Muscle of leg (tissue), 11 donors: Measurements from ENCODE around the gene DNAJB12. TPM values are rescaled to one million over a fixed set of nuclear protein-coding genes. Genes with fewer than 3 reads are reported as not detected.
A peak's percentile ranks its signal among the peaks of the same experiment; 100 is the strongest.
"Not testable (repeated sequence)": the region's sequence is repeated elsewhere in the genome, so short reads cannot be mapped to it uniquely, and the experiment has no call there.

Experiments used
- DNase-seq: peaks from one replicate; pipeline ENCODE4 v3.0.0; 2013
- H3K27ac ChIP-seq: one replicate; pipeline ENCODE4 v1.5.1; 2013; ENCODE audit warnings: mild to moderate bottlenecking, low read length, control low read depth
- H3K27me3 ChIP-seq: one replicate; pipeline ENCODE4 v1.6.1; 2013; ENCODE audit warnings: low read length; ENCODE audit not compliant: control insufficient read depth, insufficient read depth
- H3K36me3 ChIP-seq: one replicate; pipeline ENCODE4 v1.6.1; 2013; ENCODE audit warnings: low read length; ENCODE audit not compliant: control insufficient read depth, insufficient read depth
- H3K4me1 ChIP-seq: one replicate; pipeline ENCODE4 v1.6.1; 2013; ENCODE audit warnings: low read length; ENCODE audit not compliant: control insufficient read depth, insufficient read depth
- H3K4me3 ChIP-seq: one replicate; pipeline ENCODE4 v1.5.1; 2013; ENCODE audit warnings: low read length, control low read depth
- H3K9me3 ChIP-seq: replicated peaks from 2 replicates; pipeline ENCODE4 v1.6.1; 2013; ENCODE audit warnings: low read depth, low read length; ENCODE audit not compliant: control insufficient read depth
- WGBS: methylation state at CpG from one replicate; pipeline ENCODE4 v1.1.5; 2013; ENCODE audit warnings: missing lambda C conversion rate; ENCODE audit not compliant: insufficient coverage; 5-methylcytosine and 5-hydroxymethylcytosine counted together
- polyA plus RNA-seq, 8 donors: library from polyadenylated mRNA; unstranded; fragments of 120-200 nt; gene quantifications; one replicate each; pipeline versions ENCODE4 v1.2.1 to v1.2.3, GENCODE V29; 2013; ENCODE audit warnings: inconsistent platforms in 1 of 8, low replicate concordance in 1 of 8; ENCODE audit not compliant: insufficient read length in 8 of 8, insufficient read depth in 1 of 8
- total RNA-seq: library from RNA; stranded (reverse); fragments of 120-200 nt; gene quantifications from one replicate; pipeline ENCODE4 v1.2.4, GENCODE V29; 2013

DNAJB12 gene
- total and polyA plus RNA-seq, 9 donors: 19.6 to 25.1 (median 22.8) TPM

DNA sequence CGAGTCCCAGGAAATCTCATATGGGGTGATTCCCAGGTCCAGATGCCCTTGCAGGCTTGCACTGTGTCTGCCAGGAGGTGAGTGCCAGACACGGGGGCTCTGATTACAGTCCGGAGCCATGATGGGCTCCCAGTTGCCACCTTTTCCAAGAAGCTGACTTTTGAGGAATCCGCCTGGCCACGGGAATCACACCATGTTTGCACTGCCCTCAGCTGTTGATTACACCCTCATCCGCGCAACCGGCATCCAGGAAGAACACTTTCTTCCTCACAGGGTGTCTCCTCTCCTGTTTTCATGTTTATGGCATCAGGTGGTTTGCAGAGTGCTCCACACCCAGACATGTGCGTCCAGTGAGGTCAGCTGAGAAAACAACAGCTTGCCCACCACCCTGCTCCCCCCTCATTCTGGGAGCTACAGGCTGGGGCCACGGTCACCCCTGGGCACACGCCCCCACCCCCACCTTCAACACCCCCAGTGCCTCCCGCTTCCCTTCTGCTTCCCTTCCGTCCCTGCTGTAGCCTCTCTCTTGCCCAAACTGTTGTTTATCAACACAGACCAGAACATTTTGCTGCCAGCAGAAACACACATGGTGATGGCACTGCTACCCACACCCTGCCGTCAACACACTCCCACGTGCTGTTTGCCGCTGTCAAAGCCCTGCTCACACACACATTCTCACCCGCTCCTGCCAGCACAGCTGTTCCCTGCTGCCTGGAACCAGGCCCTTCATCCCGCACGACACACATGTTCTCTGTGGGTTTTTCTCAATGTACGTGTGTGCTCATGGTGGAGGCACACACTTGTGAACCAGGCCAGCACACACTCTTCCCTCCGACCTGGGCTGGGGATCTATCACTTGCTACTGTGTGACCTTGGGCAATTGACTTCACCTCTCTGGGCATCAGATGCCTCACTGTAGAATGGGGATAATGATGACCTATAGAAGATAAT, 45.2 kb downstream of the DNAJB12 start:
- peak; percentile 88 for DNase-seq
- no peaks in the 10 kb centered on the region for H3K27me3 ChIP-seq
- no peaks in the 10 kb centered on the region for H3K36me3 ChIP-seq
- 51% methylated on average over 16 of the region's 21 CpGs for WGBS
- peaks cover 34% of the 10 kb centered on the region for H3K4me1 ChIP-seq
- H3K4me3 ChIP-seq: no peak overlapping the region
- no peaks in the 10 kb centered on the region for H3K9me3 ChIP-seq
- H3K27ac ChIP-seq: peak overlapping the region; percentile 79

DNA sequence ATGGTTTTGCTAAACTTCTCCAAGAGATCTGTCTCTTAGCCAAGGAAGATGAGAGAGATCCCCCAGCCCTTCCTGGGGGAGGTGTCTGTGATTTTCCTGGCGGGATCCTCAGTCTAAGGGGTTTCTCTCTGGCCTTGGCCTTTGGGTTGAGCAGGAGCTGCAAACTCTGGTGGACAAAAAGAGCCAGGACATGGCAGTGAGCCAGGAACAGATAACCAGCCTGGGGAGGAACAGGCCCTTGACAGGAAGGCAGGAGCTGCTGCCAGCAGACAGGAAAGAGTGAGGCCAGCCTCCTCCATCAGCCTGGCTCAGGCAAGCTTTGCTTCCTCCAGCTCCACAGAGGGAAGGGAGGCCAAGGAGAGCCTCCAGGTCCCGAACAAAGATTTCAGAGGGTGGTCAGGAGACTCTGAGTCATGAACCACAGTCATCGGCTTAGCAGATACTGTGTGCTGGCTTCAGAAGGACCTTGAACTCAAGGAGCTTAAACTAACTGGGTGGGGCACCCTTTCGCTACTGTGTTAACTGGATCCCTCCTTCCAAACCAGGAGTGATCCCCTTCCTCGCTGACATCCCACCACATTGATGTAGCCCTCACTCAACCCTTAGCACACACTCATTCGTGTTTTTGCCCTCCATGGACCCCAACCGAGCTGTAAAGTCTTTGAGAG, 46.3 kb downstream of the DNAJB12 start:
- Histone ChIP-seq H3K9me3 (no peaks in the 10 kb centered on the region), H3K4me1 (peaks cover 31% of the 10 kb centered on the region), H3K36me3 (no peaks in the 10 kb centered on the region), H3K27me3 (no peaks in the 10 kb centered on the region), H3K4me3 (no peak overlapping the region), H3K27ac (peak overlapping the region; percentile 33)
- WGBS: 56% methylated on average over 6 of the region's 7 CpGs
- peak; percentile 59 for DNase-seq

DNA sequence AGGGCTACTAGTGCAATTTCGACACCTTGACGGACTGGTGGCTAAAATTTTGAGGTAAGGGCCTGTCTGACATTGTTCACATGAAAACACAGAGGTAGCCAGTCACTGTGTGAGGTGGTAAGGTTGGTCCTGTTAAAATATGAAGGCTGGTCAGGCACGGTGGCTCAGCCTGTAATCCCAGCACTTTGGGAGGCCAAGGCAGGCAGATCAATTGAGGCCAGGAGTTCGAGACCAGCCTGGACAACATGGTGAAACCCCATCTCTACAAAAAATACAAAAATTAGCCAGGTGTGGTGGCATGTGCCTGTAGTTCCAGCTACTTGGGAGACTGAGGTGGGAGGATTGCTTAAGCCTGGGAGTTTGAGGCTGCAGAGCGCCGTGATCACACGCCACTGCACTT, 47.0 kb downstream of the DNAJB12 start:
- not testable (repeated sequence) for DNase-seq

DNA sequence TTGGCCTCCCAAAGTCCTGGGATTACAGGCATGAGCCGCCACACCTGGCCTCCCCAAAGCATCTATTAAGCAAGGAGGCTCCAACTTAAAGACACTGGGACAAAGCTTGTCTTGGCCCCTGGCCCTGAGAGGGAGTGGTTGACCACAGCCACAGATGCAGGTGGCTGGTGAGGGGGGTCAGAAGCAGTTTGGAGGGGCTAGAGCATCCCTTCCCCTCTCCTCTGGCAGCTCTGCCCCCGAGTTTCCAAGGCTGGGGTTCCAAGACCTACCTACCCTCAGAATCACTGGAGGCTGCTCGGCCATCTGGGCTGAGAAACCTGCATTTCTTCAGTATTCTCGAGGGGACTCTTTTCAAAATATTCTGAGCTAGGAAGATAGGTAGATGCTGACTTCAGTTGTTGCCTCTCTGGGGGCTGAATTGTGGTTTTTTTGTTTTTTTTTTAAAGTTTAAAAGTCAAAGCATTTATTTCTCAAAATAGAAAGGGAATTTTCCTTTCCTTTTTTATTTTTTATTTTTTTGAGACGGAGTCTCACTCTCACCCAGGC, 48.4 kb downstream of the DNAJB12 start:
- no peaks in the 10 kb centered on the region for H3K27me3 ChIP-seq
- DNase-seq: no peak
- 75% methylated on average over 2 of the region's 5 CpGs for WGBS
- H3K9me3 ChIP-seq: no peaks in the 10 kb centered on the region
- H3K4me1 ChIP-seq: peaks cover 31% of the 10 kb centered on the region
- H3K4me3 ChIP-seq: no peak overlapping the region
- no peaks in the 10 kb centered on the region for H3K36me3 ChIP-seq
- H3K27ac ChIP-seq: no peak overlapping the region

More for the DNA sequence above, 47.0 kb downstream of the DNAJB12 start:
- WGBS: 97% methylated on average over 3 of the region's 7 CpGs
- H3K9me3 ChIP-seq, H3K27ac ChIP-seq, H3K4me3 ChIP-seq, H3K27me3 ChIP-seq, H3K36me3 ChIP-seq: not testable (repeated sequence)
- H3K4me1 ChIP-seq: peaks cover 31% of the 10 kb centered on the region

DNA sequence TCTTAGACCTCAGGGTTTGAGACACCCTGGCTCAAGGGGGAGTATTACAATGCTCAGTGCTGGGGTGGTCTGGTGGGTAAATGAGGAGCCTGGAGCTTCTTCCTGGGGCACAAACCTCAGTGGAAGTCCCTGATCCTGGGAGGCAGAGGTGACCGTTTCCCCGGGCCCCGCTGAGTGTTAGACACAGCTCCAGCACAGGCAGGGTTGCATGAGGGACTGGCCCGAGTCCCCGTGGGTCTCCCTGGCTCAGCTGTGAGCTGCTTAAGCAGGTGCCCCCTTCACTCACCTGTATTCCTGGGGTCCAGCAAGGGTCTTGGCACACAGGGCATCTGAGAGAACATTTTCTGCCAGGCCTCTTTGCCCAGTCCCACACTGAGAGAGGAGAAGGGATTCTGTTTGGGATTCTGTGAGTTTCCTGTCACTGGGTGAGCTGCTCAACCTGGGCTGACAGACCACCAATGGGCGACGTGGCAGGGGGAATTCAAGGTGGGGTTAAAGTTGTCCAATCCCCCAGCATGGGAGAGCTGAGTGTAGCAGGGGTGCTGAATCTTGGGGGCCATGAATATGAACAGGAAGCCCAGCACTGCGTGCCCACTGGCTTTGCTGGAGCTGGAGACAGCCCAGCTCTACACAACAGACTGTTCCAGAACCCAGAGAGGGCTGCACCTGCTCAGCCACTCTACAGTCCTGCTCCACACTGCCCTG, 51.1 kb downstream of the DNAJB12 start:
- 75% methylated on average over 7 of the region's 8 CpGs for WGBS
- H3K27me3 ChIP-seq: no peaks in the 10 kb centered on the region
- no peaks in the 10 kb centered on the region for H3K36me3 ChIP-seq
- no peak overlapping the region for H3K4me3 ChIP-seq
- H3K27ac ChIP-seq: no peak overlapping the region
- no peaks in the 10 kb centered on the region for H3K9me3 ChIP-seq
- peaks cover 8% of the 10 kb centered on the region for H3K4me1 ChIP-seq
- no peak for DNase-seq

DNA sequence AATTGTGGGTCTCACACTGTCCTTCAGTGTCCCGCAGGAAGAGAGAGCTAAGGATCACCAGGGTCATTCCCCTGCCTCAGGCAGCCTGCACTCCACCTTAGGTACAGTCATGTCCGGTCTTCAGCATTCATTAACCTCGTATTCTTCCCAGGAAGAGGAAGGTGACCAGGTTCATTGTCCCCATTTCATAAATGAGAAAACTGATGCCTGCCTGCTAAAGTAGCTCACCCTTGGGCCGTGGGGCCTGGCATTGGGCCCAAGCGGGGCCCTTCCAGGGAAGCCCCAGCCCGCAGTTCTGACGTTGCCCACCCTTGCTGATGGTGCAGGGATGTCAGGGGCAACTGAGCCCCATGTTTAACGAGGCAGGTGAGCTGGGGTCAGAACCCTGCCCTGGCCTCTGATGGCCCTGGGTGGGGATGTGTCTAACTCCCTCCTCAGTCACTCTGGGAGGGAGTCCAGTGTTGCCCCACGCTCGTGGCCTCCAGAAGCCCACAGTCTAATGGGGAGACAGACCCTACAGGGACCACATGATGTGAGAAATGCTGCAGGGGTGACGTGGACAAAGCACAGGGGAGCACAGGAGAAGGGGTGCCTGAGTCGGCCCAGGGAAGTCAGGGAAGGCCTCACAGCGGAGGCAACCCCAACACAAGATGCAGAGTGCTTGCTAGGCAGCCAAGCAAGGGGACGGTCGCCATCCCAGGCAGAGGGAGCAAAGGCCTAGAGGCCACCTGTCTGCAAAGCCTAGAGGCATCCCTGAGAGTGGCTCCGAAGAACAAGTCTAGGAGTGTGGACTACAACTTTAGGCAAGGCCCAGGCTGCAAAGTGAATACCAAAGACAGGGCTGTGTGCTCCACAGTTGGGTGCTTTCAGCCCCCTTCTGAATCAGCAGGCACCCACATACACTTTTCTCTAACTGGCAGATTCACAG, 55.9 kb downstream of the DNAJB12 start:
- Histone ChIP-seq H3K27me3 (no peaks in the 10 kb centered on the region), H3K4me1 (peaks cover 18% of the 10 kb centered on the region), H3K9me3 (no peaks in the 10 kb centered on the region), H3K36me3 (no peaks in the 10 kb centered on the region), H3K4me3 (no peak overlapping the region), H3K27ac (peak overlapping the region; percentile 69)
- DNase-seq: no peak
- WGBS: 77% methylated on average over 14 of the region's 16 CpGs

DNA sequence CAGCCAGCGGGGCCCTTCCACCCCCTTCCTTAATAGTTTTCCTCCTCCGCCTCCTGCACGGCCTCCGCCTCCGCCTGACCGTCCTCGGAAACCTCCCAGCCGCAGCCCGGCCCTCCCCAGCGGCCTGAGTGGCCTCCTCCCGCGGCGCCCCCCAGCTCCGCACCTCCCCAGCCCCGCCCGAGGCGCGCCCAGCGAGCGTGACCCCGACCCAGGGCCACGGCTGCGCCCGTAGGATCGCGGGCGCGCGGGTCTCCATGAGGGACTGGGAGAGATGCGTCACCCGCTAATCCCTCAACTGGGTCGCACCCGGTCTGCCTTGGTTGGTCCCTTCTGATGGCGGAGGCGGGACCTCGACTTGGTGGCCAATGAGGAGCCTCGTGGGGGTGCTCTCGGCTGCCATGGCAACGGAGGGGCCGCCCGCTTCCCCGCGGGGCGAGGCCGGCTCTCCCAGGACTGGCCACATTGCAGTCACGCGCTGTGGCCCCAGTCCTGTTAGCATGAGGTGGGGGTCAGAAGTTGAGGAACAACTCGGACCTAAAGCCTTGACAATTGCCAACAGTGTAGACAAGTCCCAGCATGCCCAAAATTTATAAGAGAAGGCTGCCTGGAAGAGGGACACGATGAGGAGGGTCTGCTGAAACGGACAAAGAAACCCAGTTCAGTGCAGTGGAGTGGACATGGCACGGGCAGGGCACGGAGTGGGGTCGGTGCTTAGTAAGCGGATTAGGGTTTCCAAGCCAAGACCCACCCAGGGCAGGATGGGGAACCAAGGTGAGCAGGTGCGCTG, 56.7 kb downstream of the DNAJB12 start:
- no peaks in the 10 kb centered on the region for H3K36me3 ChIP-seq
- peak; percentile 99 for DNase-seq
- WGBS: 6% methylated on average over 51 of the region's 55 CpGs
- no peaks in the 10 kb centered on the region for H3K9me3 ChIP-seq
- H3K4me1 ChIP-seq: peaks cover 18% of the 10 kb centered on the region
- peak overlapping the region; percentile 85 for H3K27ac ChIP-seq
- H3K27me3 ChIP-seq: no peaks in the 10 kb centered on the region
- H3K4me3 ChIP-seq: peak overlapping the region; percentile 78

DNA sequence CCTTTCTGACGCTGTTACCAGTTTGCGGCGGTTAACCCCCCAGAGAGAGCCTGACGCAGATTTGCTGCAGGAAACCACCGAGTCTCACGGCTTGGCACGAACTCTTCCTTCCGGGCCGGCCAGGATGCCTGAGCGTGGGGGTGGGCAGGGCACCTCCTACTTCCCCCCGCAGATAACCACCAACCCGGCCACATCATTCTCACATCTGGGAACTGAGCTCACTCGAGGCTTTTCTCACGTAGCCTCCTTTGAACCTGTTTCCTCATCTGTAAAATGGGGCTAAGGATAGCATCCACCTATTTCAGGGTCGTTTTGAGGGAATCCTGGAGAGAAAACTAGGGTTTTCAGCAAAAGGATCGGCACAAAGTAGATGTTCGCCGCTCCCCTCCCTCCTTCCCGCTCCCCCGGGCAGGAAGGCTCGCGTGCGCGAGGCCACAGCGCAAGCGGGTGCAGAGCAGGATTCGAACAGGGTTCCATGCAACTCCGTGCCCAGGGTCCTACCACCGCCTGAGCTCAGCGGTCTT, 57.4 kb downstream of the DNAJB12 start:
- DNase-seq: peak; percentile 89
- peak overlapping the region; percentile 78 for H3K4me3 ChIP-seq
- H3K27ac ChIP-seq: peak overlapping the region; percentile 85
- no peaks in the 10 kb centered on the region for H3K27me3 ChIP-seq
- WGBS: 7% methylated on average over 27 of the region's 30 CpGs
- no peaks in the 10 kb centered on the region for H3K36me3 ChIP-seq
- no peaks in the 10 kb centered on the region for H3K9me3 ChIP-seq
- peaks cover 18% of the 10 kb centered on the region for H3K4me1 ChIP-seq
